ENCODE data around the gene EXOC1. TPM values are rescaled to one million over a fixed set of nuclear protein-coding genes. Genes with fewer than 3 reads are reported as not detected.

Gene EXOC1
- total RNA-seq, 3 donors from 2014 or later = 37.4 to 54.4 (median 45.6) TPM

GRCh38 chr4:55906989-55907388, 53.5 kb downstream of the EXOC1 start:
- H3K4me3 ChIP-seq = no peak overlapping the region
- no peaks in the 10 kb centered on the region for H3K36me3 ChIP-seq
- no peaks in the 10 kb centered on the region for H3K27me3 ChIP-seq
- H3K9me3 ChIP-seq = no peaks in the 10 kb centered on the region
- no peaks in the 10 kb centered on the region for H3K4me1 ChIP-seq
- DNase-seq (ENCODE audit: low spot score in 2 of 2) = no peak
- no peak overlapping the region for H3K27ac ChIP-seq
- intact Hi-C loops (cut with DNase I; ENCODE audit: low total_unique reads) = no loop called here
- TF ChIP-seq CTCF (IDR thresholded peaks at IDR 0.05) (no peak), POLR2A (IDR thresholded peaks at IDR 0.05) (no peak), POLR2AphosphoS5 (IDR thresholded peaks at IDR 0.05) (no peak)

- H3K27me3 ChIP-seq = no peaks in the 10 kb centered on the region
- TF ChIP-seq CTCF (IDR thresholded peaks at IDR 0.05) (no peak), POLR2AphosphoS5 (IDR thresholded peaks at IDR 0.05) (no peak), POLR2A (IDR thresholded peaks at IDR 0.05) (no peak)
- intact Hi-C loops (cut with DNase I; ENCODE audit: low total_unique reads) = no loop called here
- H3K27ac ChIP-seq = no peak overlapping the region
- no peaks in the 10 kb centered on the region for H3K9me3 ChIP-seq
- no peaks in the 10 kb centered on the region for H3K4me1 ChIP-seq
- no peak overlapping the region for H3K4me3 ChIP-seq
- DNase-seq (ENCODE audit: low spot score in 2 of 2) = no peak
- H3K36me3 ChIP-seq = no peaks in the 10 kb centered on the region
Observed at GRCh38 chr4:55907469-55907868, 54.0 kb downstream of the EXOC1 start.

- intact Hi-C loops (cut with DNase I; ENCODE audit: low total_unique reads) = no loop called here
Observed at GRCh38 chr4:55910140-55910539, 56.7 kb downstream of the EXOC1 start.

GRCh38 chr4:55912249-55912648, 58.8 kb downstream of the EXOC1 start:
- no peak for DNase-seq (ENCODE audit: low spot score in 2 of 2)
- Histone ChIP-seq H3K27me3 (no peaks in the 10 kb centered on the region), H3K4me3 (no peak overlapping the region), H3K27ac (no peak overlapping the region), H3K4me1 (no peaks in the 10 kb centered on the region), H3K9me3 (no peaks in the 10 kb centered on the region), H3K36me3 (no peaks in the 10 kb centered on the region)
- intact Hi-C loops (cut with DNase I; ENCODE audit: low total_unique reads) = no loop called here
- TF ChIP-seq POLR2A (IDR thresholded peaks at IDR 0.05) = no peak
- TF ChIP-seq POLR2AphosphoS5 (IDR thresholded peaks at IDR 0.05) = no peak
- no peak for TF ChIP-seq CTCF (IDR thresholded peaks at IDR 0.05)

More at GRCh38 chr4:55910140-55910539, 56.7 kb downstream of the EXOC1 start:
- no peaks in the 10 kb centered on the region for H3K36me3 ChIP-seq
- H3K27me3 ChIP-seq = no peaks in the 10 kb centered on the region
- no peak for DNase-seq (ENCODE audit: low spot score in 2 of 2)
- no peaks in the 10 kb centered on the region for H3K9me3 ChIP-seq
- H3K4me3 ChIP-seq = no peak overlapping the region
- no peaks in the 10 kb centered on the region for H3K4me1 ChIP-seq
- H3K27ac ChIP-seq = no peak overlapping the region
- TF ChIP-seq POLR2A (IDR thresholded peaks at IDR 0.05) (no peak), POLR2AphosphoS5 (IDR thresholded peaks at IDR 0.05) (no peak), CTCF (IDR thresholded peaks at IDR 0.05) (no peak)

- no peak overlapping the region for H3K27ac ChIP-seq
- no peak for DNase-seq (ENCODE audit: low spot score in 2 of 2)
- no peaks in the 10 kb centered on the region for H3K9me3 ChIP-seq
- H3K4me3 ChIP-seq = no peak overlapping the region
- intact Hi-C loops (cut with DNase I; ENCODE audit: low total_unique reads) = no loop called here
- TF ChIP-seq POLR2A (IDR thresholded peaks at IDR 0.05) (no peak), POLR2AphosphoS5 (IDR thresholded peaks at IDR 0.05) (no peak), CTCF (IDR thresholded peaks at IDR 0.05) (no peak)
- H3K36me3 ChIP-seq = no peaks in the 10 kb centered on the region
- no peaks in the 10 kb centered on the region for H3K4me1 ChIP-seq
- H3K27me3 ChIP-seq = no peaks in the 10 kb centered on the region
Observed at GRCh38 chr4:55920571-55920970, 67.1 kb downstream of the EXOC1 start.
